A549 (cell line): ENCODE results near the gene PRKN. TPM values are rescaled to one million over a fixed set of nuclear protein-coding genes. Genes with fewer than 3 reads are reported as not detected.

Experiments used
- ATAC-seq, 2 experiments: fragments of 200-7000 bp in 1 of 2; fragments of >200 bp in 1 of 2; cut with Nextera tagmentation in 1 of 2; cut with Tn5 transposase in 1 of 2; 3 replicates each; pipeline versions ENCODE4 v1.8.0 to v1.9.1; 2018 to 2020; ENCODE audit warnings: mild to moderate bottlenecking in 1 of 2, moderate library complexity in 1 of 2
- CTCF ChIA-PET: fragments of 300-600 bp; sonication (Branson Sonifier 250); formaldehyde crosslinking; extraction: SDS; loops from one replicate; lab custom pipeline; 2021; ENCODE audit warnings: antibody characterized with exemption, inconsistent platforms; lab: Yijun Ruan, JAX
- POLR2A ChIA-PET: fragments of 350-600 bp; formaldehyde crosslinking; extraction: SDS; loops from one replicate; lab custom pipeline; 2021; ENCODE audit warnings: antibody characterized with exemption, inconsistent platforms; lab: Yijun Ruan, JAX
- DNase-seq, 2 experiments: peaks; one replicate each; pipeline versions ENCODE4 v3.0.0 to v3.0.0-alpha.2; 2011 to 2016; ENCODE audit warnings: low read depth in 1 of 2, low spot score in 1 of 2
- FAIRE-seq: peaks from 2 replicates; lab custom pipeline; 2011; peaks lifted over from hg19 to GRCh38; lab: Jason Lieb, UNC
- H3K27ac ChIP-seq, 2 experiments: fragments of >200 bp; sonication (Bioruptor Twin); formaldehyde crosslinking; 3 replicates each; pipeline ENCODE4 v1.5.1; 2016 to 2017
- H3K4me1 ChIP-seq: fragments of >200 bp; sonication (Bioruptor Twin); formaldehyde crosslinking; 3 replicates; pipeline ENCODE4 v1.6.1; 2016
- H3K4me2 ChIP-seq: fragments of >200 bp; sonication (Bioruptor Twin); formaldehyde crosslinking; 3 replicates; pipeline ENCODE4 v1.6.1; 2016
- H3K4me3 ChIP-seq: fragments of >200 bp; sonication (Bioruptor Twin); formaldehyde crosslinking; 3 replicates; pipeline ENCODE4 v1.5.1; 2016
- H3K9me3 ChIP-seq: fragments of >200 bp; sonication (Bioruptor Twin); formaldehyde crosslinking; 3 replicates; pipeline ENCODE4 v1.6.1; 2016
- ATOH8 ChIP-seq: fragments of 250-450 bp; sonication (Bioruptor Pico); IDR thresholded peaks from 2 replicates; pipeline ENCODE4 v1.5.0; 2020; ENCODE audit warnings: low read depth, mild to moderate bottlenecking, moderate library complexity
- BHLHE40 ChIP-seq: IDR thresholded peaks from 2 replicates; pipeline ENCODE4 v1.6.1; 2012; ENCODE audit warnings: low read depth, low read length, inconsistent platforms
- ESRRA ChIP-seq: fragments of 150-350 bp; IDR thresholded peaks from 2 replicates; pipeline ENCODE4 v1.6.1; 2014; ENCODE audit warnings: mild to moderate bottlenecking, low read length, borderline replicate concordance
- FOXS1 ChIP-seq: fragments of 250-450 bp; sonication (Bioruptor Pico); IDR thresholded peaks from 2 replicates; pipeline ENCODE4 v1.5.0; 2020; ENCODE audit warnings: mild to moderate bottlenecking, moderate library complexity
- GATA3 ChIP-seq: IDR thresholded peaks from 2 replicates; pipeline ENCODE4 v1.6.1; 2012; ENCODE audit warnings: borderline replicate concordance
- HDAC2 ChIP-seq: fragments of 200-600 bp; sonication (generic); IDR thresholded peaks from 2 replicates; pipeline ENCODE4 v1.6.1; 2016
- HOXA7 ChIP-seq: fragments of 250-450 bp; sonication (Bioruptor Pico); IDR thresholded peaks from 2 replicates; pipeline ENCODE4 v1.5.0; 2020; ENCODE audit warnings: mild to moderate bottlenecking, moderate library complexity
- HOXB13 ChIP-seq: fragments of 250-450 bp; sonication (Bioruptor Pico); IDR thresholded peaks from 2 replicates; pipeline ENCODE4 v1.5.0; 2020; ENCODE audit warnings: low read depth, mild to moderate bottlenecking, moderate library complexity
- HOXB5 ChIP-seq: fragments of 250-450 bp; sonication (Bioruptor Pico); IDR thresholded peaks from 2 replicates; pipeline ENCODE4 v1.5.0; 2020; ENCODE audit warnings: mild to moderate bottlenecking, moderate library complexity
- MAFK ChIP-seq: fragments of 450-650 bp; IDR thresholded peaks from 2 replicates; pipeline ENCODE4 v1.6.1; 2014; ENCODE audit not compliant: partially characterized antibody
- MAZ ChIP-seq: fragments of 150-350 bp; IDR thresholded peaks from 2 replicates; pipeline ENCODE4 v1.6.1; 2014; ENCODE audit warnings: antibody characterized with exemption, low read depth, low read length, borderline replicate concordance
- NPAS2 ChIP-seq: fragments of 250-450 bp; sonication (Bioruptor Pico); IDR thresholded peaks from 2 replicates; pipeline ENCODE4 v1.8.0; 2022; ENCODE audit warnings: mild to moderate bottlenecking, moderate library complexity, borderline replicate concordance
- NR3C1 ChIP-seq: fragments of >200 bp; sonication (Bioruptor Twin); formaldehyde crosslinking; IDR thresholded peaks from 3 replicates; pipeline ENCODE4 v1.6.1; 2017
- POLR2A ChIP-seq: IDR thresholded peaks from 2 replicates; pipeline ENCODE4 v1.6.1; 2012; ENCODE audit warnings: mild to moderate bottlenecking, low read length
- RAD21 ChIP-seq, 2 experiments: fragments of >200 bp in 1 of 2; sonication (Bioruptor Twin) in 1 of 2; formaldehyde crosslinking in 1 of 2; IDR thresholded peaks in 1 of 2; conservative IDR thresholded peaks in 1 of 2; 2 replicates in 1 of 2; 3 replicates in 1 of 2; pipeline ENCODE4 v1.6.1; 2012 to 2018; ENCODE audit warnings: inconsistent platforms in 1 of 2
- RARB ChIP-seq: fragments of 250-450 bp; sonication (Bioruptor Pico); IDR thresholded peaks from 2 replicates; pipeline ENCODE4 v1.8.0; 2021; ENCODE audit warnings: mild to moderate bottlenecking, moderate library complexity
- RFX5 ChIP-seq: fragments of 450-650 bp; IDR thresholded peaks from 2 replicates; pipeline ENCODE4 v1.7.1; 2014; ENCODE audit warnings: antibody characterized with exemption, mild to moderate bottlenecking, moderate library complexity
- RNF2 ChIP-seq: fragments of 200-600 bp; sonication (generic); IDR thresholded peaks from 2 replicates; pipeline ENCODE4 v1.6.1; 2016; ENCODE audit warnings: low read depth, mild to moderate bottlenecking, antibody characterized with exemption, moderate library complexity, borderline replicate concordance
- ZFP36 ChIP-seq: fragments of 450-650 bp; IDR thresholded peaks from 2 replicates; pipeline ENCODE4 v1.6.1; 2014; ENCODE audit warnings: borderline replicate concordance; ENCODE audit not compliant: partially characterized antibody
- ZSCAN20 ChIP-seq: fragments of 250-450 bp; sonication (Bioruptor Pico); IDR thresholded peaks from 2 replicates; pipeline ENCODE4 v1.8.0; 2022; ENCODE audit warnings: mild to moderate bottlenecking, moderate library complexity
- WGBS: methylation state at CpG from one replicate; pipeline ENCODE4 v1.1.6; 2017; ENCODE audit errors: missing lambda C conversion rate; 5-methylcytosine and 5-hydroxymethylcytosine counted together
- polyA plus RNA-seq, 4 experiments: library from polyadenylated mRNA; depleted of rRNA in 3 of 4; stranded (reverse); fragments of >200 nt; fragmentation: RNase III in 1 of 4; extraction: RNeasy Plus Mini Kit Qiagen cat#74134 plus additional on column Dnase treatment in 1 of 4; gene quantifications; 2 replicates in 3 of 4; 3 replicates in 1 of 4; pipeline ENCODE4 v1.2.3, GENCODE V29; 2011 to 2017
- TF ChIP-seq, protein P1 (sequence below): fragments of >200 bp; sonication (Bioruptor Twin); formaldehyde crosslinking; IDR thresholded peaks from 3 replicates; pipeline ENCODE4 v1.5.1; 2016
- TF ChIP-seq, protein P2 (sequence below): IDR thresholded peaks from 2 replicates; pipeline ENCODE4 v1.6.1; 2012; ENCODE audit warnings: low read depth, borderline replicate concordance

The PRKN gene
- polyA plus RNA-seq, 2 of the 4 experiments (the other 2 are of a cell fraction) = 0.36 to 0.39 TPM

DNA sequence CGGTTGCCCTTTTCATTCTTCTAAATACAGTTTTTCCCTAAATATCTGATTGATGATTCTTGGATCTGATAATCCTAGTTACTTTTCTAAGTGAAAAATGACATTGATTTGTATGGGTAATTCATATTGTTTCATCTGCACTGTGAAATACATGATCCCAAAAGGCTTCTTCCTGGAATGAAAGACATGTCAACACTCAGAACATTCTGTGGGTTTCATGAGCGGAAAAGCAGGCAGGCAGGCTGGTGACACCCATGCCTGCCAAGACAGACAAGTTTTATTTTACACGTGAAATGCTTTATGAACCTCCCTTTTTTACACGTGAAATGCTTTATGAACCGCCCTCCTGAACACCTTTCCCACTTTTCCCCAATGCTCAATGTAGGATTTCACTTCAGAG lies 105.0 kb downstream of the PRKN start:
- DNase-seq (no peak), FAIRE-seq (no peak), ATAC-seq (no peak)
- no peaks in the 10 kb centered on the region for H3K4me1 ChIP-seq
- no peak overlapping the region for H3K27ac ChIP-seq
- ChIA-PET CTCF (no interaction called here), POLR2A (no interaction called here)
- TF ChIP-seq BHLHE40 (no peak), ZFP36 (no peak), HDAC2 (no peak), HOXB13 (CRISPR knock-in tag) (no peak), NPAS2 (CRISPR knock-in tag) (no peak), RNF2 (no peak), MAZ (no peak), POLR2A (no peak), GATA3 (no peak), HOXB5 (CRISPR knock-in tag) (no peak), ZSCAN20 (no peak)
- TF ChIP-seq, protein P1, sequence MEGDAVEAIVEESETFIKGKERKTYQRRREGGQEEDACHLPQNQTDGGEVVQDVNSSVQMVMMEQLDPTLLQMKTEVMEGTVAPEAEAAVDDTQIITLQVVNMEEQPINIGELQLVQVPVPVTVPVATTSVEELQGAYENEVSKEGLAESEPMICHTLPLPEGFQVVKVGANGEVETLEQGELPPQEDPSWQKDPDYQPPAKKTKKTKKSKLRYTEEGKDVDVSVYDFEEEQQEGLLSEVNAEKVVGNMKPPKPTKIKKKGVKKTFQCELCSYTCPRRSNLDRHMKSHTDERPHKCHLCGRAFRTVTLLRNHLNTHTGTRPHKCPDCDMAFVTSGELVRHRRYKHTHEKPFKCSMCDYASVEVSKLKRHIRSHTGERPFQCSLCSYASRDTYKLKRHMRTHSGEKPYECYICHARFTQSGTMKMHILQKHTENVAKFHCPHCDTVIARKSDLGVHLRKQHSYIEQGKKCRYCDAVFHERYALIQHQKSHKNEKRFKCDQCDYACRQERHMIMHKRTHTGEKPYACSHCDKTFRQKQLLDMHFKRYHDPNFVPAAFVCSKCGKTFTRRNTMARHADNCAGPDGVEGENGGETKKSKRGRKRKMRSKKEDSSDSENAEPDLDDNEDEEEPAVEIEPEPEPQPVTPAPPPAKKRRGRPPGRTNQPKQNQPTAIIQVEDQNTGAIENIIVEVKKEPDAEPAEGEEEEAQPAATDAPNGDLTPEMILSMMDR = no peak
- H3K4me3 ChIP-seq = no peak overlapping the region
- no peak overlapping the region for H3K4me2 ChIP-seq
- WGBS = 52% methylated on average over 5 of the region's 5 CpGs
- no peaks in the 10 kb centered on the region for H3K9me3 ChIP-seq

DNA sequence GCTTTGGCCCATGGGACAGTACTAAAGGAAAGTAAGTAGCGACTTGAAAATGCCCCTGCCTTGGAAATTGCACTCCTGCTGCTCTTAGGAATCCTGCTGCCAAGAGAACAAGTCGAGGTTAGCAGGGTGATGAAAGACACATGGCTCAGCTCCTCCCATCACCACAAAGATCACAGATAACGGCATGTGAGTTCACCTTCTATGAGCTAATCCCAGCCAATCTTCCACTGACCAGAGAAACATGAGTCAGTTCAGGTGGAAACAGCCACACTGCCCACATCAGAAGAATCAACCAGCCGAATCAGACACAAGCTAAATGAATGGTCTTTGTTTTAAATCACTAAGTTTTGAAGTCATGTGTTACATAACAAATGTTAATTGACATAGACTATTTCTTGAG lies 106.3 kb downstream of the PRKN start:
- peak in 1 of 2 experiments; percentile 0 for DNase-seq
- 19% methylated on average over 4 of the region's 4 CpGs for WGBS

GRCh38 chr6:162620073-162620472 lies 107.5 kb downstream of the PRKN start:
- Histone ChIP-seq H3K9me3 (no peaks in the 10 kb centered on the region), H3K4me1 (no peaks in the 10 kb centered on the region), H3K4me3 (no peak overlapping the region), H3K4me2 (no peak overlapping the region), H3K27ac (no peak overlapping the region)
- FAIRE-seq (no peak), ATAC-seq (no peak), DNase-seq (no peak)
- POLR2A ChIA-PET = no interaction called here
- CTCF ChIA-PET = no interaction called here
- 85% methylated on average over 2 of the region's 2 CpGs for WGBS
- TF ChIP-seq ATOH8 (CRISPR knock-in tag) (no peak), ESRRA (no peak)
- TF ChIP-seq, protein P2, sequence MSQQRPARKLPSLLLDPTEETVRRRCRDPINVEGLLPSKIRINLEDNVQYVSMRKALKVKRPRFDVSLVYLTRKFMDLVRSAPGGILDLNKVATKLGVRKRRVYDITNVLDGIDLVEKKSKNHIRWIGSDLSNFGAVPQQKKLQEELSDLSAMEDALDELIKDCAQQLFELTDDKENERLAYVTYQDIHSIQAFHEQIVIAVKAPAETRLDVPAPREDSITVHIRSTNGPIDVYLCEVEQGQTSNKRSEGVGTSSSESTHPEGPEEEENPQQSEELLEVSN = no peak

More for the DNA sequence above, 106.3 kb downstream of the PRKN start:
- no peaks in the 10 kb centered on the region for H3K9me3 ChIP-seq
- no peak for ATAC-seq
- FAIRE-seq = no peak
- ChIA-PET POLR2A (interaction anchor here (0.6 kb wide), 1 partner anchor 100 kb away, joined by 4 read pairs; no protein-coding TSS in a partner anchor), CTCF (no interaction called here)
- no peaks in the 10 kb centered on the region for H3K4me1 ChIP-seq
- TF ChIP-seq RARB (CRISPR knock-in tag) (no peak), ATOH8 (CRISPR knock-in tag) (no peak), MAFK (no peak), RNF2 (no peak), FOXS1 (CRISPR knock-in tag) (no peak), RAD21 (conservative IDR thresholded peaks at IDR 0.05 in 1 of 2, IDR thresholded peaks at IDR 0.05 in 1 of 2) (no peak), HOXA7 (CRISPR knock-in tag) (no peak), GATA3 (no peak), RFX5 (no peak), ESRRA (no peak), NR3C1 (no peak)
- no peak overlapping the region for H3K4me3 ChIP-seq
- no peak overlapping the region for H3K27ac ChIP-seq
- H3K4me2 ChIP-seq = no peak overlapping the region
